T-helper 9 cell (primary cell): ENCODE data around the gene RPP25L.

ENCODE experiments used
- DNase-seq: peaks from one replicate; pipeline ENCODE4 v3.0.0-alpha.2; 2020

Gene RPP25L

GRCh38 chr9:34582787-34583186, 29.1 kb downstream of the RPP25L start:
- DNase-seq, result no peak

DNA sequence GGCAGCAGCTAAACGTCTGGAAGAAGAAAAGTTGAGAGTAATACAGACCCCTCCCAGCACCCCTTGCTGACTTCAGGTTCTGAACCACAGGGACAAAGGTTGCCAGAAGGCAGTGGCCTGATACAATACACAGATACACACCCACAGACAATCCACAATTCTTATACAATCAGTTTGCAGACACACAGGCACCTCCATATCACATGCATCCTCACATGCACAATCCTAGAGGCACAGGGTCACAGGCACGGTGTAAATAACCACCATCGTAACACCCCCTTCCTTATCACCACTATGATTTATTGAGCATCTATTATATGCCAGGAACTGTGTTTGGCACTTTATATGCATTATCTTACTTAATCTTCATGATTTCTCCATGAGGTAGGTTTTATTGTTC, 30.6 kb downstream of the RPP25L start:
- no peak for DNase-seq

DNA sequence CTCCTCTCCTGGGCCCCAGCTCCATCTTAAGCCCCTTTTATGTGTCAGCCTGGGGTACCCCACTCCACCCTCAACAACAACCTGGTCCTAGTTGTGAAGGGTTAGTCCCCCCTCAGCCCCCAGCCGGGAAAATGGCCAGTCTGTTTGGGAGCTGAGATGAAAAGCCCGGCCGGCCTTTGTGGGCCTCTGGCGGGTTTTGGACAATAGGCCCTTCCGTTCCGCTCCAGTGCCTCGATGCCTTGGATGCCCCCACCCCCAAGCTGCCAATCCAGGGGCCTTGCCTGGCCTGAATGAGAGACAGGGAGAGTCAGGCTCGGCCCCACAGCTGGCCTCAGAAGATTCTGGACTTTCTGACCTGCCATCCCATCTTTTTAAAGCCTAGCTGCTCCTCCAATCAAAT, 31.5 kb downstream of the RPP25L start:
- no peak for DNase-seq

DNA sequence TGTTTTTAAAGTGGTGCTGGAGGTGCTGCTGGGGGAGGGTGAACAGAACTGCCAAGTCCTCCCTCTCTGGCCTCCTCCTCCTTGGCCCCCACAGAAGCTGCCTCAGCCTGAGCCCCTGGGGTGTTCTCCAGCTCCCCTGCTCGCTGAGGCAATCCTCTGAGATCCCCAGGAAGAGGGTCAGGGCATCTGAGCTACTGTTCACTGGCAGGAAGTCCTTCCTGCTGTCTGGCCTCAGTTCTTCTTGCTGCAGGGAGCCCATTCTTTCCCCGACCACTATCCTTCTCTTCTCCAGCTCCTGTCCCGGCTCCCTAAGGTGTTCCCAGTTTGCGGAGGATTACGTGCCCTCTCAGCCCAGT, 32.1 kb downstream of the RPP25L start:
- DNase-seq, result no peak

DNA sequence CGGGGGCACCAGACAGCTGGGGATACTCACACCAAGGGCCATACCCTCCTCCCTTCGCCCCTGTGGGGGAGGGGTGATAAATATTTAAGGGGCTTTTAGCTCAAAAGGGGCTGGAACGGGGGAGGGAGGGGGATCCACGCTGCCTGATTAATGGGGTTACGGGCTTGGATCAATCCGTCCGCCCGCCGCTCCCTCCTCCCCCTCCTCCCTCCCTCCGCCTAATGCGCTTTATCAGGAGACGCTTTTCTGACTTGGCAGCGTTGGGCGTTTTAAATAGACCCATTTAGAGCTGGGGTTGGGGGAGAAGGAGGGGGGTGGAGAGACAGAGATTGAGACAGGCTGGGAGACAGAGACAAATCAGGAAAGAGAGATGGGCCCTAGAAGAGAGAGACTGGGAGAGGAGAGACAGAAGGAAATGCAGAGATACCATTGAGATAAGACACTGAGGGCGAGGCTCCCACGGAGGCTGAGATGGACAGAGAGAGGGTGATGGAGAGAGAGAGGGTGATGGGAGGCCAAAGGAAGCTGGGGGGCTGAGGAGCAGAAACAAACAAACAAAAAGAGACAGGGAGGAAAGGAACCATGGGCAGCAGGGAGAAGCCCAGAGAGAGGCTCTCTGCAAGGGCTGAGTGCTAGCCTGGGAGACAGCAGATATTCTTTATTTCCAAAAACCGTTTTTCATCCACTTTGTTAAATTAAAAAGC, 32.6 kb downstream of the RPP25L start:
- no peak for DNase-seq

DNA sequence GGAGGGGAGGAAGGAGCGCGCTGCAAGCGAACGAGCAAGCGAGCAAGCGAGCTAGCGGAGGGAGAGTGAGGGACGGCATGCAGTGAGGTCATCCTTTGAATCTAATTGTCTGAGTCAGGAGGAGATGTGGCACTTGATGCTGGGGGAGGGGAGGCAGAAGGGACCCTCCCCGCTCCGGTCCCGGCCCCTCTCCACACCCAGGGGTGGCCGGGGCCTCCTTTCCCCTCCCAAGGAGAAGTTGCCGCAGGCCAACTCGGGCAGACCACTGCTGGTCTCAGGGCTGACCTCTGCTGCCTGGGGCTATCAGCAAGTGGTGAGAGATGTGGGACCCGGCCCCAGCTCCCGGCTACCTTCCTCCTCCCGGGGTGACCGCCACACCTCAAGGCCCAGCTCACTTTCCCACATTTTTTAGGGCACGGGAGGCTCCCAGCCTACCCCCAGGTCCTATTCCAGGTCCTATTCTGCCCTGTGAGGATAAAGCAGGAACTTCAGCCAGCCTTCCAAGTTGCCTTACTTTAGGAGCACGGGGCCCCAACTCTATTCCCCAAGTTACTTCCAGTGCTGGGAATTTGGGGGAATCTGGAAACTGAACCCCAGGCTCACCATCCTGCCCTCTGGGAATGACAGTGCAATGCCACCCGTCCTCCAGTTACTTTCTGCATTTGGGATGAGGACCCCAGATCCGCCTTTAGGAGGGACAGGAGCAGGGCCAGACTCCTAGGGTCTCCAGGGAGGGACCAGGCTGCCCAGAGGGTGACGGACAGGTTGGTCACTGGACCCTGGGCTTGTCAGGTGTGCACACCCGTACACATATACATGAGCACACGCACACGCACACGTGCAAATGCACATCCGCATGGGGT, 33.4 kb downstream of the RPP25L start:
- DNase-seq, result no peak

GRCh38 chr9:34577400-34578240, 34.3 kb downstream of the RPP25L start:
- DNase-seq, result no peak

DNA sequence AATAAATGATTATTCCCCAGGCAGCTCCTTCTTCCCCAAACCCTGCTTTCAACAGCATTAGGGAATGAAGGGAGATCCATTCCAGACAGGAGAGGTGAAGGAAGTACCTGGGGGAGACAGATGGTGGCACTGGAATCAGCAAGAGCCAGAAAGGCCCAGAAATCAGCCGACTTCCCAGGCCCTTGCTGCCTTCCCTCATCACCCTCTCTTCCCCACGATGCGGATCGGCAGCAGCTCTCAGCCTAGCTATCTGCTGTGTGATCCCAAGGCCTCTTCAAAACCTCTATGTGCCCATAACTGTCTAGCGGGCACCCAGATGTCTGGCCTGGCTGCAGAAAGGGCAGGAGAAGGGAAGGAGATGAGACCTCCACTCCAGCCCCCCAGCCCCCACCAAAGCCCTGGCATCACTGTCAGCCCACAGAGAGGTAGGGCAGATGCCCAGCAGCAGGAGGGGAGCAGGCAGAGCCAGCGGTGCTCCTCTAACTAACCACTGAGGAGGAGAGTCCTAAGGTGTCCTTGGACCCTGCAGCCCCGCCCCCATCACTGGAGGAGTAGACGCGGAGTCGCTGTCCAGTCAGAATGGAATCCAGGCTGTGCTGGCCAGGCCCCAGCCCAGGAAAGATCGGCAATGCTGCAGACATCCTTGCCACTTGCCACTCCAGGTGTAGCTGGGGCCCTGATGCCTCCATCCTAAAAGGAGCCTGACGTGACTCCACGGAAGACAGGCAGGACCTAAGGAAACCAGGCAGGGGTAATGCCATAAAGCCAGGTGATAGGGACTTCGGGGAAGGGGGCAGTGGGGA, 35.1 kb downstream of the RPP25L start:
- DNase-seq, result no peak

GRCh38 chr9:34575862-34576596, 35.9 kb downstream of the RPP25L start:
- DNase-seq, result no peak

GRCh38 chr9:34575241-34575640, 36.7 kb downstream of the RPP25L start:
- no peak for DNase-seq

DNA sequence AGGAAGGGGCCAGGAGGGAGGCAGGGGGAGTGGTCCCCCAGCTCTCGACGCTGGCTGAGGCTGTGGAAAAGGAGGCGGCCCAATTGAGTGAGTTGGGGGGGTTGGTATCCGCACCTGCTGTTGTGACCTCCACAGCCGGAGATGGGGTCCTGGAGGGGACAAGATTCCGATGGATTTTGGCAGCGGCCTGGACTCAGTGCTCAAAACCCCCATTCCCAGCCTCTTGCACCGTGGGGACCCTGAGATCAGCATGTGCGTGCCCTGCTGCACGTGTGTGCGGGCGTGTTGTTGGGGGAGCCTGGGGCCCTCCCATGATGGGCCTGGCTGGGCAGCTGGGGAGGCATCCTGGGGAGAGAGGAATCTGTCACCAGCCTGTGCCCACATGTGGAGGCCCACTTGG, 37.3 kb downstream of the RPP25L start:
- DNase-seq, result no peak

- DNase-seq, result no peak
These were observed 38.1 kb downstream of the RPP25L start for GRCh38 chr9:34573599-34574325.

- no peak for DNase-seq
These were observed 39.3 kb downstream of the RPP25L start for GRCh38 chr9:34572628-34573027.

- no peak for DNase-seq
These were observed 39.8 kb downstream of the RPP25L start for GRCh38 chr9:34572092-34572491.

- no peak for DNase-seq
These were observed 40.5 kb downstream of the RPP25L start for GRCh38 chr9:34571481-34571810.

- DNase-seq, result no peak
These were observed 41.0 kb downstream of the RPP25L start for GRCh38 chr9:34570809-34571480.

DNA sequence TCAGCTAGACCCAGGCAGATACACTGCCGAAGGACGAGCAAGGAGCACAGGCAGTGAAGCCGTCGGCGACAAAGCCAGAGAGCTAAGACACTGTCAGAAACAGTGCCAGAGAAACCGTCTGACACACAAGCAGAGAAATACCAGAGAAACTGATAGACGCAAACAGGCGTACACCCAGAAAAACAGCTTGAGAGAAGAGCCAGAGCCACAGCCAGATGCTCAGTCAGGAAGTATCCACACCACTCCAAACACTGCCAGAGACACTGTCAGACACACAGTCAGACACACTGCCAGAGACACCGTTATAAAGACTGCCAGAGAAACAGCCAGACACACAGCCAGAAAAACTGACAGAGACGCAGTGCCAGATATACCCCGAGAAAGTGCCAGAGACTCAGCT, 41.5 kb downstream of the RPP25L start:
- no peak for DNase-seq

DNA sequence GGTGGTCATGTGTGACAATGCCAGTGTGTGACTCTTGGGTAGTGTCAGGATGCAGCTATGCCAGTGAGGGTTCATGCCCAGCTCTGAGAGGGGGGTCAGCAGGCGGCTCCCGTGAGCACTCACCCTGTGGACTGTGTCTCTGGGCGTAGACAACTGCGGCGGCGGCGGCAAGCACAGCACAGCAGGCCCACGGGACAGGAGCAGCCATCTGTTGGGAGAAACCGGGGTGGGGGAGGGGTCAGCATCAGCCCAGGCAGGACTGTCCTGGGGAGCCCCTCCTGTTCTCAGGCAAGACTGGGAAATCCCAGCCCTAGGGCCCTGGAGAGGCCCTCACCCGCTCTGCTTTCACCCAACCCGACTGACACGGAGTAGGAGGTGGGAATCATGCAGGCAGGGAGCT, 43.1 kb downstream of the RPP25L start:
- DNase-seq, result no peak

- no peak for DNase-seq
These were observed 43.8 kb downstream of the RPP25L start for GRCh38 chr9:34568133-34568532.

GRCh38 chr9:34566972-34567371, 44.9 kb downstream of the RPP25L start:
- DNase-seq, result no peak

DNA sequence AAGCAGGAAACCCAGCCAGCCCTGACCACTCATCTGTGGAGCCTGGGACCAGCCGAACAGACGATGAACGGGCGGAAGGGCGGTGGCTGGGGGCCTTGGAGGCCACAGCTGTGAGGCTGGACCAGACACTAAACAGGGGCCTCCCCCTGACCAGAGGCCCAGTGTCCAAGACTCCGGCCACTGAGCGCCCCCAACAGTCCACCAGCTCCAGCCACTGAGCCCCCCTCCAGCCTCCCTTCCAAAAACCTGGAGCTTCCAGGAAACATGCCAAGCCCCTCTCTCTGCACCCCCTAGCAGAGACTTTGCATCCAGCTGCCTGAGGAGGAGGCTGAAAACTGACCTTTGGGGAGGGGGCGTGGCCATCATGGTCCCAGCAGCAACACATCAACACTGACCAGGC, 45.6 kb downstream of the RPP25L start:
- no peak for DNase-seq
